IMR-90 (cell line): ENCODE measurements around the gene KIF20B.

Source experiments
- MAZ ChIP-seq: IDR thresholded peaks from 2 replicates; pipeline ENCODE4 v1.6.1; 2012; ENCODE audit warnings: low read depth, mild to moderate bottlenecking, low read length, improper control_type of control experiment, moderate library complexity, borderline replicate concordance
- POLR2A ChIP-seq: IDR thresholded peaks from 2 replicates; pipeline ENCODE4 v1.6.1; 2012; ENCODE audit warnings: mild to moderate bottlenecking, low read depth, low read length
- RFX5 ChIP-seq: IDR thresholded peaks from 2 replicates; pipeline ENCODE4 v1.8.0; 2012; ENCODE audit warnings: low read depth, mild to moderate bottlenecking, low read length, moderate library complexity
- TF ChIP-seq, protein P1 (sequence below): conservative IDR thresholded peaks from 2 replicates; pipeline ENCODE4 v1.5.1; 2012; ENCODE audit warnings: mild to moderate bottlenecking, low read depth, low read length, improper control_type of control experiment
- TF ChIP-seq, protein P2 (sequence below): fragments of 150-350 bp; IDR thresholded peaks from 2 replicates; pipeline ENCODE4 v1.6.1; 2016; ENCODE audit warnings: low read depth, mild to moderate bottlenecking, low read length, moderate library complexity, borderline replicate concordance

- TF ChIP-seq RFX5, result no peak
- no peak for TF ChIP-seq MAZ
- TF ChIP-seq, protein P1, sequence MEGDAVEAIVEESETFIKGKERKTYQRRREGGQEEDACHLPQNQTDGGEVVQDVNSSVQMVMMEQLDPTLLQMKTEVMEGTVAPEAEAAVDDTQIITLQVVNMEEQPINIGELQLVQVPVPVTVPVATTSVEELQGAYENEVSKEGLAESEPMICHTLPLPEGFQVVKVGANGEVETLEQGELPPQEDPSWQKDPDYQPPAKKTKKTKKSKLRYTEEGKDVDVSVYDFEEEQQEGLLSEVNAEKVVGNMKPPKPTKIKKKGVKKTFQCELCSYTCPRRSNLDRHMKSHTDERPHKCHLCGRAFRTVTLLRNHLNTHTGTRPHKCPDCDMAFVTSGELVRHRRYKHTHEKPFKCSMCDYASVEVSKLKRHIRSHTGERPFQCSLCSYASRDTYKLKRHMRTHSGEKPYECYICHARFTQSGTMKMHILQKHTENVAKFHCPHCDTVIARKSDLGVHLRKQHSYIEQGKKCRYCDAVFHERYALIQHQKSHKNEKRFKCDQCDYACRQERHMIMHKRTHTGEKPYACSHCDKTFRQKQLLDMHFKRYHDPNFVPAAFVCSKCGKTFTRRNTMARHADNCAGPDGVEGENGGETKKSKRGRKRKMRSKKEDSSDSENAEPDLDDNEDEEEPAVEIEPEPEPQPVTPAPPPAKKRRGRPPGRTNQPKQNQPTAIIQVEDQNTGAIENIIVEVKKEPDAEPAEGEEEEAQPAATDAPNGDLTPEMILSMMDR, result no peak
- TF ChIP-seq, protein P2, sequence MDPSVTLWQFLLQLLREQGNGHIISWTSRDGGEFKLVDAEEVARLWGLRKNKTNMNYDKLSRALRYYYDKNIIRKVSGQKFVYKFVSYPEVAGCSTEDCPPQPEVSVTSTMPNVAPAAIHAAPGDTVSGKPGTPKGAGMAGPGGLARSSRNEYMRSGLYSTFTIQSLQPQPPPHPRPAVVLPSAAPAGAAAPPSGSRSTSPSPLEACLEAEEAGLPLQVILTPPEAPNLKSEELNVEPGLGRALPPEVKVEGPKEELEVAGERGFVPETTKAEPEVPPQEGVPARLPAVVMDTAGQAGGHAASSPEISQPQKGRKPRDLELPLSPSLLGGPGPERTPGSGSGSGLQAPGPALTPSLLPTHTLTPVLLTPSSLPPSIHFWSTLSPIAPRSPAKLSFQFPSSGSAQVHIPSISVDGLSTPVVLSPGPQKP, result no peak
- no peak for TF ChIP-seq POLR2A
These were observed 32.9 kb upstream of the KIF20B start for GRCh38 chr10:89668386-89669071.
